ENCODE results near the gene SRL.

Gene SRL

GRCh38 chr16:4220358-4220757, 21.5 kb downstream of the SRL start:
- Histone ChIP-seq H3K9me3 (ENCODE audit: insufficient read depth, low read depth, low read length) (no peaks in the 10 kb centered on the region), H3F3A (ENCODE audit: low read depth) (no peaks in the 10 kb centered on the region), H3K36me3 (ENCODE audit: insufficient read depth, low read length) (no peaks in the 10 kb centered on the region), H3K27me3 (ENCODE audit: insufficient read depth, low read length, poor library complexity, severe bottlenecking) (no peaks in the 10 kb centered on the region), H4K20me1 (ENCODE audit: insufficient read depth, low read length, poor library complexity, severe bottlenecking) (no peaks in the 10 kb centered on the region), H3K9me2 (replicated peaks; ENCODE audit: low read depth, low read length) (no peaks in the 10 kb centered on the region), H3K9ac (ENCODE audit: low read depth, low read length, poor library complexity, severe bottlenecking) (no peak overlapping the region), H2AFZ (ENCODE audit: low read length) (no peak overlapping the region), H3K79me2 (ENCODE audit: insufficient read depth, low read length) (no peaks in the 10 kb centered on the region), H3K4me1 (ENCODE audit: insufficient read depth, low read length, poor library complexity, severe bottlenecking) (no peaks in the 10 kb centered on the region), H3K4me3 (ENCODE audit: low read length, poor library complexity, severe bottlenecking) (no peak overlapping the region), H3K4me2 (ENCODE audit: low read depth, low read length, poor library complexity, severe bottlenecking) (no peak overlapping the region)
- TF ChIP-seq CTCF (conservative IDR thresholded peaks at IDR 0.05; ENCODE audit: low read length) (no peak), EZH2phosphoT487 (IDR thresholded peaks at IDR 0.05; ENCODE audit: borderline replicate concordance) (no peak)

- Histone ChIP-seq H3K36me3 (ENCODE audit: insufficient read depth, low read length) (no peaks in the 10 kb centered on the region), H3K79me2 (ENCODE audit: insufficient read depth, low read length) (no peaks in the 10 kb centered on the region), H3F3A (ENCODE audit: low read depth) (no peaks in the 10 kb centered on the region), H3K9me2 (replicated peaks; ENCODE audit: low read depth, low read length) (no peaks in the 10 kb centered on the region), H3K4me1 (ENCODE audit: insufficient read depth, low read length, poor library complexity, severe bottlenecking) (no peaks in the 10 kb centered on the region), H4K20me1 (ENCODE audit: insufficient read depth, low read length, poor library complexity, severe bottlenecking) (no peaks in the 10 kb centered on the region), H2AFZ (ENCODE audit: low read length) (no peak overlapping the region), H3K4me2 (ENCODE audit: low read depth, low read length, poor library complexity, severe bottlenecking) (no peak overlapping the region), H3K27me3 (ENCODE audit: insufficient read depth, low read length, poor library complexity, severe bottlenecking) (no peaks in the 10 kb centered on the region), H3K9me3 (ENCODE audit: insufficient read depth, low read depth, low read length) (no peaks in the 10 kb centered on the region), H3K4me3 (ENCODE audit: low read length, poor library complexity, severe bottlenecking) (no peak overlapping the region), H3K9ac (ENCODE audit: low read depth, low read length, poor library complexity, severe bottlenecking) (no peak overlapping the region)
- TF ChIP-seq EZH2phosphoT487 (IDR thresholded peaks at IDR 0.05; ENCODE audit: borderline replicate concordance) (no peak), CTCF (conservative IDR thresholded peaks at IDR 0.05; ENCODE audit: low read length) (no peak)
Observed at GRCh38 chr16:4218202-4218601, 23.7 kb downstream of the SRL start.

GRCh38 chr16:4217204-4218131, 24.4 kb downstream of the SRL start:
- Histone ChIP-seq H3K9me3 (ENCODE audit: insufficient read depth, low read depth, low read length) (no peaks in the 10 kb centered on the region), H3K27me3 (ENCODE audit: insufficient read depth, low read length, poor library complexity, severe bottlenecking) (no peaks in the 10 kb centered on the region), H3K9ac (ENCODE audit: low read depth, low read length, poor library complexity, severe bottlenecking) (no peak overlapping the region), H3K36me3 (ENCODE audit: insufficient read depth, low read length) (no peaks in the 10 kb centered on the region), H4K20me1 (ENCODE audit: insufficient read depth, low read length, poor library complexity, severe bottlenecking) (no peaks in the 10 kb centered on the region), H2AFZ (ENCODE audit: low read length) (no peak overlapping the region), H3K9me2 (replicated peaks; ENCODE audit: low read depth, low read length) (no peaks in the 10 kb centered on the region), H3K4me3 (ENCODE audit: low read length, poor library complexity, severe bottlenecking) (no peak overlapping the region), H3F3A (ENCODE audit: low read depth) (no peaks in the 10 kb centered on the region), H3K79me2 (ENCODE audit: insufficient read depth, low read length) (no peaks in the 10 kb centered on the region), H3K4me1 (ENCODE audit: insufficient read depth, low read length, poor library complexity, severe bottlenecking) (no peaks in the 10 kb centered on the region), H3K4me2 (ENCODE audit: low read depth, low read length, poor library complexity, severe bottlenecking) (no peak overlapping the region)
- no peak for TF ChIP-seq CTCF (conservative IDR thresholded peaks at IDR 0.05; ENCODE audit: low read length)
- no peak for TF ChIP-seq EZH2phosphoT487 (IDR thresholded peaks at IDR 0.05; ENCODE audit: borderline replicate concordance)
